Left lung (tissue), 10 donors: Measurements from ENCODE around the gene SVBP. TPM values are rescaled to one million over a fixed set of nuclear protein-coding genes. Genes with fewer than 3 reads are reported as not detected.

Experiments
- ATAC-seq: fragments of 200-7000 bp; cut with Tn5 transposase; one replicate; pipeline ENCODE4 v1.9.1; 2020; ENCODE audit warnings: moderate library complexity
- DNase-seq, 4 donors: peaks; one replicate each; pipeline ENCODE4 v3.0.0-alpha.2; 2013 to 2020
- H3K27ac ChIP-seq, 2 donors: fragments of 200-600 bp; sonication (generic) in 1 of 2; one replicate each; pipeline versions ENCODE4 v1.5.0 to v1.8.0; 2020 to 2021
- H3K27me3 ChIP-seq, 2 donors: fragments of 200-600 bp; sonication (generic) in 1 of 2; one replicate each; pipeline versions ENCODE4 v1.5.0 to v1.8.0; 2020 to 2021
- H3K36me3 ChIP-seq, 2 donors: fragments of 200-600 bp; sonication (generic) in 1 of 2; one replicate each; pipeline versions ENCODE4 v1.5.0 to v1.8.0; 2020 to 2021
- H3K4me1 ChIP-seq, 2 donors: fragments of 200-600 bp; one replicate each; pipeline ENCODE4 v1.8.0; 2021
- H3K4me3 ChIP-seq, 2 donors: fragments of 200-600 bp; sonication (generic) in 1 of 2; one replicate each; pipeline versions ENCODE4 v1.5.0 to v1.8.0; 2020 to 2021; ENCODE audit warnings: mild to moderate bottlenecking in 1 of 2
- H3K9me3 ChIP-seq, 2 donors: fragments of 200-600 bp; sonication (generic) in 1 of 2; one replicate each; pipeline versions ENCODE4 v1.5.0 to v1.8.0; 2020 to 2021
- intact Hi-C, 2 donors: fragments of 100-400 bp; cut with DNase I; formaldehyde crosslinking; loops; one replicate each; pipeline versions ENCODE4 v1.11.2 to v1.14.2; 2022
- polyA plus RNA-seq, 6 donors: library from polyadenylated mRNA; unstranded; fragments of 120-200 nt; gene quantifications; one replicate each; pipeline ENCODE4 v1.2.1, GENCODE V29; 2013; ENCODE audit not compliant: insufficient read length in 6 of 6
- total RNA-seq, 2 donors: library from RNA; stranded (reverse); fragmentation: NEBNext Ultra II Directional; extraction: Animal tissue kit (Norgen Biotek cat#: 25700); gene quantifications; one replicate each; pipeline ENCODE4 v1.2.1, GENCODE V29; 2021
- TF ChIP-seq, protein P1 (sequence below), 2 donors: fragments of 200-600 bp; sonication (generic) in 1 of 2; IDR thresholded peaks; one replicate each; pipeline versions ENCODE4 v1.5.0 to v1.8.0; 2021; ENCODE audit warnings: antibody characterized with exemption in 2 of 2
- donor health status: DM: no; HTN: yes; CAD: no.
- donor health status: DM: no; HTN: no; CAD: no.

The SVBP gene
- total and polyA plus RNA-seq, 8 donors = 15.7 to 72.2 (median 67.7) TPM

DNA sequence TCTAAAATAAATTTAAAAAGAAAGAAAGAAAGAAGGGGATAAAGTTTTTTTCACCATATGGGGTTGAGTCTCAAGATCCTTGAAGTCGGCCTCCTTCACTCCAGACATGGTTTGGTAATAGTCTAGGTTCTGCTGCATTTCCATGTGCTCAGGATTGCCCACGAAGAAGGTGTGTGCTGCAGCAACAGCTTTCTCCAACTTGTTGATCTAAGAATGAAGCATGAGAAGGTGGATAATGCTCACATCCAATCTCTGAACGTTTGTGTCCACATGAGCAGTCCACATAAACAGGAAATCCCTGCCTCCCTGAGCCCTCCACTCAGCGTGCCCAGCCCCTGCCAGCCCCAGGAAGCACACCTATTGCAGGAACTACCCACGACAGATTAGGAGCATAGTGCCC lies 54.9 kb downstream of the SVBP start:
- intact Hi-C loops = no loop called here
- no peaks in the 10 kb centered on the region for H3K9me3 ChIP-seq
- ATAC-seq (no peak), DNase-seq (no peak)
- TF ChIP-seq, protein P1, sequence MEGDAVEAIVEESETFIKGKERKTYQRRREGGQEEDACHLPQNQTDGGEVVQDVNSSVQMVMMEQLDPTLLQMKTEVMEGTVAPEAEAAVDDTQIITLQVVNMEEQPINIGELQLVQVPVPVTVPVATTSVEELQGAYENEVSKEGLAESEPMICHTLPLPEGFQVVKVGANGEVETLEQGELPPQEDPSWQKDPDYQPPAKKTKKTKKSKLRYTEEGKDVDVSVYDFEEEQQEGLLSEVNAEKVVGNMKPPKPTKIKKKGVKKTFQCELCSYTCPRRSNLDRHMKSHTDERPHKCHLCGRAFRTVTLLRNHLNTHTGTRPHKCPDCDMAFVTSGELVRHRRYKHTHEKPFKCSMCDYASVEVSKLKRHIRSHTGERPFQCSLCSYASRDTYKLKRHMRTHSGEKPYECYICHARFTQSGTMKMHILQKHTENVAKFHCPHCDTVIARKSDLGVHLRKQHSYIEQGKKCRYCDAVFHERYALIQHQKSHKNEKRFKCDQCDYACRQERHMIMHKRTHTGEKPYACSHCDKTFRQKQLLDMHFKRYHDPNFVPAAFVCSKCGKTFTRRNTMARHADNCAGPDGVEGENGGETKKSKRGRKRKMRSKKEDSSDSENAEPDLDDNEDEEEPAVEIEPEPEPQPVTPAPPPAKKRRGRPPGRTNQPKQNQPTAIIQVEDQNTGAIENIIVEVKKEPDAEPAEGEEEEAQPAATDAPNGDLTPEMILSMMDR (IDR thresholded peaks at IDR 0.05) = no peak
- H3K4me3 ChIP-seq = no peak overlapping the region
- peaks cover 9 to 30% of the 10 kb centered on the region in 2 donors for H3K4me1 ChIP-seq
- no peaks in the 10 kb centered on the region for H3K27me3 ChIP-seq
- H3K27ac ChIP-seq = no peak overlapping the region
- peaks cover 4 to 52% of the 10 kb centered on the region in 2 donors for H3K36me3 ChIP-seq

DNA sequence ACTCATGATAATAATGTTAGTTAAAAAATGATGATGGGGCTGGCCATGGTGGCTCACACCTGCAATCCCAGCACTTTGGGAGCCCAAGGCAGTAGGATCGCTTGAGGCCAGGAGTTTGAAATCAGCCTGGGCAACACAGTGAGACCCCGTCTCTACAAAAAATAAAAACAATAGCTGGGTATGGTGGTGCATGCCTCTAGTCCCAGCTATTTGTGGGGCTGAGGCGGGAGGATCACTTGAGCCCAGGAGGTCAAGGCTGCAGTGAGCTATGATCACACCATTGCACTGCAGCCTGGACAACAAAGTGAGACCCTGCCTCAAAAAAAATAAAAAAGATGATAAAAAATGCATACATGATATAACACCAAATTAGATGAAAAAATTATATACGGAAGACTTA lies 55.6 kb downstream of the SVBP start:
- no peaks in the 10 kb centered on the region for H3K9me3 ChIP-seq
- TF ChIP-seq, protein P1 (IDR thresholded peaks at IDR 0.05) = no peak
- peaks cover 4 to 56% of the 10 kb centered on the region in 2 donors for H3K36me3 ChIP-seq
- no peak overlapping the region for H3K27ac ChIP-seq
- intact Hi-C loops = no loop called here
- no peak for ATAC-seq
- H3K27me3 ChIP-seq = no peaks in the 10 kb centered on the region
- no peak for DNase-seq
- peaks cover 9 to 30% of the 10 kb centered on the region in 2 donors for H3K4me1 ChIP-seq
- no peak overlapping the region for H3K4me3 ChIP-seq

DNA sequence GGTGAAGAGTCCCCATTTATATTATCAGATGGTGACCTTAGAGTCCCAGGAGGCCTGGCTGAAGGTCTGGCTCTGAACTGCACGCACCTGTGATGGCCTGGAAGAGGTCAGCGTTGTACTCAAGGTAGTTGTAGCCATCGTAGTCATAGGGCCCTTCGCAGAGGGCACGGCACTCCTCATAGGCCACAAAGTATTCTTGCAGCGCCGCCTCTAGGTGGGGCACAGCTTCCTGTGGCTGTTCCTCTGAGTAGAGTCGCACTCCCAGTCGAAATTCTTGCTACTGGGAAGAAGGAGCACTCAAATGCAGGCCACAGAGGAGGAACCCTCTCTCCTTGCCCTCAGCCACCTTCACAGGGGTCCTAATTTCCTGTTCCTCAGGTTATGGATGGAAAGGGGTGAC lies 58.1 kb downstream of the SVBP start:
- TF ChIP-seq, protein P1 (IDR thresholded peaks at IDR 0.05) = no peak
- DNase-seq (no peak), ATAC-seq (no peak)
- H3K27me3 ChIP-seq = no peaks in the 10 kb centered on the region
- H3K4me3 ChIP-seq = no peak overlapping the region
- intact Hi-C loops = no loop called here
- H3K4me1 ChIP-seq = peaks cover 0 to 8% of the 10 kb centered on the region in 2 donors
- H3K9me3 ChIP-seq = no peaks in the 10 kb centered on the region
- no peak overlapping the region for H3K27ac ChIP-seq
- peaks cover 4 to 80% of the 10 kb centered on the region in 2 donors for H3K36me3 ChIP-seq

DNA sequence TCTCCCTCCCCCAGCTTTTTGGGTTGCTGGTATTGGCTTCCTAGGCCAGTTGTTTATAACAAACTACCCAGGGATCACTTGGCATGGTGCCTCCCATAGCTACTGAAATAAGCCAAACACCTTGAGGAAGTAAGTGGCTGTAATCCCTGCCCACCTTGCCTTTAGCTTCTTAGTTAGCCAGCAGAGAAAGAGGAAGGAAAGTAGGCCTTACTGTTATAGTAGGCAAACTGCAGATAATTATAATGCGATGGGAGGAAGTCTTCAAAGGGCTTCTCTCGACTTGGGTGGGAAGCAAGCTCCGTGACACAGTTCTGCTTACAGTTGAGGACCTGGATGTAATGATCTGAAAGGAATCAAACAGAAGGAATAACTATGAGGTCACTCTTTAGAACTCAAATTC lies 58.6 kb downstream of the SVBP start:
- DNase-seq (no peak), ATAC-seq (no peak)
- Histone ChIP-seq H3K27me3 (no peaks in the 10 kb centered on the region), H3K4me1 (peaks cover 0 to 7% of the 10 kb centered on the region in 2 donors), H3K4me3 (no peak overlapping the region), H3K27ac (no peak overlapping the region), H3K36me3 (peaks cover 4 to 85% of the 10 kb centered on the region in 2 donors), H3K9me3 (no peaks in the 10 kb centered on the region)
- TF ChIP-seq, protein P1 (IDR thresholded peaks at IDR 0.05) = no peak
- intact Hi-C loops = no loop called here

DNA sequence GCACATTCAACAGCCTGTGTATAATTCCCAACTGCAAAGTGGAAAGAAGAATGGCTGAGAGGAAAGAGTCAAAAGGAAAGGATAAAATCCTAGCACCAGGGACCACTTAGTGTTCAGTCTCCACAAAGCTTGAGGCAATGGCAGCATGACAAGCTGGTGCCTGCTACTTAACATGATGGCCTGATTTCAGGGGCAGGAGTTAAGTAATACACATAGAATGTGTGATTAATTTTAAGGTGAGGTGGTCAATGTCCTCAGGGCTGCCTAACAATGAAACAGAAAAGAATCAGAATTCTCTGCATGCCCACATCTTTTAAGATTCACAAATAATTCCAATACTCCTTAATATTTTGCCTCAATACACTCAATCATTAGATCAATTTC lies 59.3 kb downstream of the SVBP start:
- DNase-seq = no peak
- Histone ChIP-seq H3K9me3 (no peaks in the 10 kb centered on the region), H3K4me1 (peaks cover 0 to 7% of the 10 kb centered on the region in 2 donors), H3K4me3 (no peak overlapping the region), H3K27me3 (no peaks in the 10 kb centered on the region), H3K27ac (no peak overlapping the region), H3K36me3 (peaks cover 4 to 92% of the 10 kb centered on the region in 2 donors)
- TF ChIP-seq, protein P1 (IDR thresholded peaks at IDR 0.05) = no peak
- ATAC-seq = no peak
- intact Hi-C loops = no loop called here

Other genes with a start within 250 kb of the SVBP start
- gene PPIH, start 159.0 kb downstream of the SVBP start, total RNA-seq = 10 to 100 TPM; 26.6 to 30.5 TPM
- 10 to 100 TPM; 52.4 to 65.2 (median 59.0) TPM for gene PPIH, start 159.0 kb downstream of the SVBP start, polyA plus RNA-seq
- gene YBX1, start 135.0 kb downstream of the SVBP start, total RNA-seq = 100 to 1,000 TPM; 552 to 685 TPM
- gene YBX1, start 135.0 kb downstream of the SVBP start, polyA plus RNA-seq = 100 to 1,000 TPM; 461 to 581 (median 540) TPM
- not detected for gene CLDN19, start 77.2 kb downstream of the SVBP start, total RNA-seq
- 10 to 100 TPM; 16.5 to 24.1 (median 21.0) TPM for gene CLDN19, start 77.2 kb downstream of the SVBP start, polyA plus RNA-seq
- 10 to 100 TPM; 47.4 to 76.1 TPM for gene P3H1, start 50.4 kb downstream of the SVBP start, total RNA-seq
- 100 to 1,000 TPM in 1 of 6 donors, 10 to 100 TPM in 5; 82.1 to 101 (median 89.9) TPM for gene P3H1, start 50.4 kb downstream of the SVBP start, polyA plus RNA-seq
- 1 to 10 TPM; 4.3 to 6.9 TPM for gene C1orf50, start 50.1 kb downstream of the SVBP start, total RNA-seq
- 10 to 100 TPM in 4 of 6 donors, 1 to 10 TPM in 2; 8.6 to 15.0 (median 14.4) TPM for gene C1orf50, start 50.1 kb downstream of the SVBP start, polyA plus RNA-seq
- gene TMEM269, start 32.4 kb downstream of the SVBP start, total RNA-seq = under 1 TPM in 1 of 2 donors, not detected in 1; 0.17 TPM
- gene TMEM269, start 32.4 kb downstream of the SVBP start, polyA plus RNA-seq = 1 to 10 TPM in 5 of 6 donors, under 1 TPM in 1; 0.89 to 1.6 (median 1.4) TPM
- 10 to 100 TPM; 13.8 to 14.4 TPM for gene ERMAP, start 275 bp downstream of the SVBP start, total RNA-seq
- 10 to 100 TPM; 26.9 to 31.6 (median 30.1) TPM for gene ERMAP, start 275 bp downstream of the SVBP start, polyA plus RNA-seq
- 10 to 100 TPM in 1 of 2 donors, 1 to 10 TPM in 1; 9.9 to 10.3 TPM for gene ZNF691, start 29.2 kb upstream of the SVBP start, total RNA-seq
- gene ZNF691, start 29.2 kb upstream of the SVBP start, polyA plus RNA-seq = 10 to 100 TPM; 17.0 to 22.2 (median 17.9) TPM
- 10 to 100 TPM; 10.5 to 12.1 TPM for gene SLC2A1, start 141.5 kb upstream of the SVBP start, total RNA-seq
- 100 to 1,000 TPM in 1 of 6 donors, 10 to 100 TPM in 5; 40.3 to 109 (median 59.3) TPM for gene SLC2A1, start 141.5 kb upstream of the SVBP start, polyA plus RNA-seq